H1 (cell line): Measurements from ENCODE around the gene TADA1.
"Not testable (repeated sequence)": the region's sequence is repeated elsewhere in the genome, so short reads cannot be mapped to it uniquely, and the experiment has no call there.

ENCODE experiments used
- GTF2F1 ChIP-seq: IDR thresholded peaks from 2 replicates; pipeline ENCODE4 v1.6.1; 2012; ENCODE audit warnings: low read depth, low read length, improper control_type of control experiment, borderline replicate concordance
- RFX5 ChIP-seq: IDR thresholded peaks from 2 replicates; pipeline ENCODE4 v1.6.1; 2011; ENCODE audit warnings: low read depth, low read length, improper control_type of control experiment, borderline replicate concordance
- SIN3A ChIP-seq, 2 experiments: IDR thresholded peaks in 1 of 2; conservative IDR thresholded peaks in 1 of 2; 2 replicates each; pipeline ENCODE4 v1.6.1; 2011 to 2012; ENCODE audit warnings: low read length in 2 of 2, improper control_type of control experiment in 1 of 2, low read depth in 1 of 2, mild to moderate bottlenecking in 1 of 2
- SP4 ChIP-seq: IDR thresholded peaks from 2 replicates; pipeline ENCODE4 v1.6.1; 2012; ENCODE audit warnings: low read length, inconsistent platforms

DNA sequence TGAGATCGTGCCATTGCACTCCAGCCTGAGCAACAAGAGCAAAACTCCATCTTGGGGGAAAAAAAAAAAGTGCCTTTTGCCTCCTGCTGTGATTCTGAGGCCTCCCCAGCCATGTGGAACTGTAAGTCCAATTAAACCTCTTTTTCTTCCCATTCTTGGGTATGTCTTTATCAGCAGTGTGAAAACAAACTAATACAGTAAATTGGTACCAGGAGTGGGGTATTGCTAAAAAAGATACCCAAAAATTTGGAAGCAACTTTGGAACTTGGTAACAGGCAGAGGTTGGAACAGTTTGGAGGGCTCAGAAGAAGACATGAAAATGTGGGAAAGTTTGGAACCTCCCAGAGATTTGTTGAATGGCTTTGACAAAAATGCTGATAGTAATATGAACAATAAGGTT lies 46.3 kb downstream of the TADA1 start:
- TF ChIP-seq GTF2F1; SP4; RFX5; SIN3A (conservative IDR thresholded peaks at IDR 0.05 in 1 of 2, IDR thresholded peaks at IDR 0.05 in 1 of 2; ENCODE audit: low read depth in 1 of 2, low read length in 2 of 2): not testable (repeated sequence)
